Measurements from ENCODE around the gene PICK1. TPM values are rescaled to one million over a fixed set of nuclear protein-coding genes. Genes with fewer than 3 reads are reported as not detected.

Gene PICK1
- total and polyA plus RNA-seq, 2 of the 4 experiments (the other 2 are of a cell fraction): 16.5 to 21.0 TPM

DNA sequence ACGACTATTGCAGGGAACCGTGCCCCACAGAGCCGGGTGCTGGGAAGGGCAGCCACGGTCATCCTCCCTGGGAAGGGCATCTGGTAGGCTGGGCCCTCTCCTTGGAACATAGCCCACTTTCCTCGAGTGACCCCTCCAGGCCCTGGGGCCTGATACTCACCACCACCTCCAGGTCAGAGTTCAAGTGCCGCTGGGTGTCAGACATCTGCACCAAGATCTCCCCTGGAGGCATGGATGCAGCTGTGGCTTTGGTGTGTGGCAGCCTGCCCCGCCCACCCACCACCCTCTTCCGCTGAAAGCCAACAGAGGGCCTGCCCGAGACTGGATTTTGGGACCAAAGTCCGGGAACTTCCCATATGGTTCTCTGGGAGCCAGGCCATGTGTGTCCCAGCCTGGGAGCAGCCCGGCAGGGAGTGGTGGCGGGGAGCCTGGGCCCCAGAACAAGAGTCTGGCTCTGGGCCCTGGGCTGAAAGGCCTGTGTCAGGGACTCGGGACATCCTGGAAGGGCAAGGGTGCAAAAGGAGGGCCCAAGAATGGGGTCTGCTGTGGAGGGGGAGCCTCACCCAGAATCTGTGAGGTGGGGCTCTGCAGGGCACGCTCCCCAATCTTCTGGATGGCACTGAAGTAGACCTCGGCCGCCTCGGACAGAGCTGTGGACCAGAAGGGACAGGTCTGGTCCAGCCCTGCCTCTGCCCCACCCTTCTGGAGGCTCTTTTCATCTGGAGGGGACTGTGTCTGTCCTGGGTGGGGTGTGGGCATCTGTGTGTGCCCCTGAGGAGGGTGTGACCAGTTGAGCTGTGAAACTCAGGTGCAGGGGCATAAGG is 50.7 kb downstream of the PICK1 start:
- Histone ChIP-seq H3K79me1 (ENCODE audit: low read depth in 1 of 2, low read length in 2 of 2) (no peaks in the 10 kb centered on the region), H3K4me2 (ENCODE audit: low read depth, low read length) (no peak overlapping the region), H3K18ac (ENCODE audit: low read depth, low read length) (no peak overlapping the region), H3K4ac (ENCODE audit: low read depth, low read length) (no peak overlapping the region), H2BK15ac (ENCODE audit: low read depth, low read length) (no peak overlapping the region), H4K8ac (ENCODE audit: low read depth in 2 of 2, low read length in 2 of 2) (no peak overlapping the region), H2BK20ac (ENCODE audit: low read depth, low read length) (no peak overlapping the region), H4K20me1 (ENCODE audit: insufficient read depth, low read length) (no peaks in the 10 kb centered on the region), H3K9me1 (ENCODE audit: insufficient read depth, low read length) (no peaks in the 10 kb centered on the region), H2BK5ac (ENCODE audit: low read depth, low read length, poor library complexity, severe bottlenecking) (no peak overlapping the region), H4K91ac (ENCODE audit: insufficient read depth, low read depth, low read length) (no peak overlapping the region), H2AK9ac (replicated peaks; ENCODE audit: low read depth, low read length, poor library complexity) (no peak overlapping the region), H3K56ac (ENCODE audit: extremely low read depth, insufficient read depth, low read length) (no peak overlapping the region), H3K4me1 (ENCODE audit: control insufficient read depth, insufficient read depth, low read length) (no peaks in the 10 kb centered on the region), H4K5ac (ENCODE audit: low read depth, low read length) (no peak overlapping the region), H3K9me3 (ENCODE audit: control insufficient read depth, insufficient read depth, low read length) (no peaks in the 10 kb centered on the region), H2AFZ (replicated peaks; ENCODE audit: low read length, poor library complexity) (no peak overlapping the region), H3K36me3 (ENCODE audit: control insufficient read depth, insufficient read depth, low read length) (no peaks in the 10 kb centered on the region), H3K4me3 (ENCODE audit: insufficient read depth, low read depth, low read length) (no peak overlapping the region), H3K23ac (ENCODE audit: low read depth, low read length) (no peak overlapping the region), H2BK120ac (ENCODE audit: low read depth, low read length) (no peak overlapping the region), H2AK5ac (ENCODE audit: low read depth, low read length) (no peak overlapping the region), H3K27ac (ENCODE audit: insufficient read depth, low read length) (no peak overlapping the region), H3K14ac (replicated peaks; ENCODE audit: low read depth, low read length) (no peak overlapping the region), H3K9ac (ENCODE audit: low read depth, low read length) (no peak overlapping the region), H3K27me3 (ENCODE audit: control insufficient read depth, insufficient read depth, low read length) (peaks cover 2% of the 10 kb centered on the region; the same call in 1 of the 2 replicates)
- ATAC-seq (ENCODE audit: low read depth): no peak
- dilution Hi-C loops (cut with HindIII; ENCODE audit: low sequenced_read_pairs, unreplicated experiment): no loop called here
- in situ Hi-C loops (cut with MboI; ENCODE audit: low sequenced_read_pairs): no loop called here
- no peak for TF ChIP-seq MAFK (IDR thresholded peaks at IDR 0.05; ENCODE audit: low read depth, low read length)
- BruUV-seq (replicated peaks): no TSS peak
- POLR2A ChIA-PET (ENCODE audit: unreplicated experiment): no interaction called here
- intact Hi-C loops (cut with micrococcal nuclease): no loop called here
- CTCF ChIA-PET: no interaction called here
- WGBS, 2 experiments (ENCODE audit: extremely low coverage in 2 of 2, insufficient read length in 1 of 2): 75% methylated on average over 9 of the region's 17 CpGs; no CpG with 5 or more reads in 1 of the 2 experiments
- no peak for DNase-seq

All from IMR-90 (cell line).